Measurements from ENCODE around the gene GPR141.
A peak's percentile ranks its signal among the peaks of the same experiment; 100 is the strongest.

The GPR141 gene, protein sequence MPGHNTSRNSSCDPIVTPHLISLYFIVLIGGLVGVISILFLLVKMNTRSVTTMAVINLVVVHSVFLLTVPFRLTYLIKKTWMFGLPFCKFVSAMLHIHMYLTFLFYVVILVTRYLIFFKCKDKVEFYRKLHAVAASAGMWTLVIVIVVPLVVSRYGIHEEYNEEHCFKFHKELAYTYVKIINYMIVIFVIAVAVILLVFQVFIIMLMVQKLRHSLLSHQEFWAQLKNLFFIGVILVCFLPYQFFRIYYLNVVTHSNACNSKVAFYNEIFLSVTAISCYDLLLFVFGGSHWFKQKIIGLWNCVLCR

DNA sequence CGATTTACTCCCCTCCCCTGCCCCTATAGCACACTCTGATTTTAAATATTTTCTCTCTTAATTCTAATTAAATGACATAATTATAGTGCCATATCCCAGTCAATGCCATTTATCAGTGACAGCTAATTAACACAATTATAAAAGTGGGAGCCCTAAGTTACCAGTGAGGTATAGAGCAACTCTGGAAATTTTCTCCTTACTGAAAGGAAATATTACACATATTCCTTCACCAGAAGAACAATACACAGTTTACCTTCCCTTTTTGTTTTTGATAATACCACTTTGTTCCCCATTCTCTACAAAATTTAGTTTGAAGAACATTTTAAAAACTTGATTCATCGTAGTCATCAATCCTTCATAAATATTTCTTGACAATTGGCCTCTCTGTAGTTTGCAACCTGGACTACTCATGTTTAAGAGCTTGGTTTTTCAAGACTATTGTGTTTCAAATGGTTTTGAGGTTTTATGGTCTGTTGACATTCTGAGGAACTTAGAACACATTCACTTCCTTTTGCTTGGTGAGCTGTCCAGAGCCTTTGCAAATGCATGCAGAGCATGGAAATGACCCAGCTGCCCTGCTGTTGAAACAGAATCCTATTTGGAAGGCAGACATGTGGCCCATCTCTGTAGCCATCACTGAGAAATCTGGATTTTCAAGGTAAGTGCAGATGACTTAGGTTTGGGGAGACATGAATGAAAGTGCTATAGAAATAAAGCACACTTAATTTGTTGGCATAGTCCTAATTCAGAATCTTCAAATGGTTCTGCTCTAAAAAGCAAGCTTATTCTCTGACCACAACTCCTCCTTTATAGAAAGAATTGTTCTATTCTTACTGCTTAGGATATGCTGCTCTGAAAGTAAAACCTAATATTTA lies at the start of gene GPR141:
GPR141 (plus strand) TSS at position 521 of the 875 bp plus-strand sequence. CDS start 56,628 bp downstream, outside the sequence.
- DNase-seq = peak; percentile 59

DNA sequence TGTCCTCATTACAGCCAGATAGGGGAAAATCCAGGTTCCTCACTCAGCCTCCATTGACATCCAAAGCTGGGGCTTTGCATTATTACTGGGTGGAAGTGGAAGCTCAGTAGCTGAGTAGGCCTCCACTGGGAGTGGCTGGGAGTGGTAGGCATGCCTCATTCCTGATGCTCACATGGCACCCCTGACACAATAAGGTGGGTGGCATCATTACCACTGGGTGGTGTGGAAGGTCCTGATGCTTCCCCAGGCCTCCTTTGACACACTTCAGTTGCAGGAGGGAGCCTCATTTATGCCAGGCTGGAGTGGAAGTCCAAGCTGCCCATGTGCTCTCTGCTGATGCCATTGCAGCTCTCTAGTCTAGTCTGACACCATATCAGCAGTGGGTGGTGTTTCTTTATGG lies 48.2 kb upstream of the GPR141 start:
- no peak for DNase-seq

DNA sequence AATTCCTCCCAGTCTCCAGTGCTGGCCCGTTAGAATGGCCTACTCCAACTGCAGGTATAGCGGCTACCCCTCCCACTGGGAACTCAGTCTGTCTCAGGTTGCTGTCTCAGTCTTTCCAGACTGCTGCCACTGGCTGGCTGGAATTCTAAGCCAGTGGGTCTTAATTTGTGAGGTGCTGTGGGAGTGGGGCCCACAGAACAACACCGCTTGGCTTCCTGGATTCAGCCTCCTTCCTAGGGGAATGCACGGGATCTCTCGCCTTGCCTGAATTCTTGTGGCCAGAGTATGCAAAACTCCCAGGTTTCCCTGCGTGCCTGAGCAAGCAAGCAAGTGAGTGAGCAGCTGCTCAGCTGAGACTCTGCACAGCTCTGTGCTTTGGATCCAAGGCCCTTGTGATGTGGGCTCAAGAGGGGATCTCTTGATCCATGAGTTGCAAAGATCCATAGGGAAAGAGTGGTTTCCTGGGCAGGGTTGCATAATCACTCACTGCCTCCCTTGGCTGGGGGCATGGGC lies 41.5 kb upstream of the GPR141 start:
- no peak for DNase-seq

DNA sequence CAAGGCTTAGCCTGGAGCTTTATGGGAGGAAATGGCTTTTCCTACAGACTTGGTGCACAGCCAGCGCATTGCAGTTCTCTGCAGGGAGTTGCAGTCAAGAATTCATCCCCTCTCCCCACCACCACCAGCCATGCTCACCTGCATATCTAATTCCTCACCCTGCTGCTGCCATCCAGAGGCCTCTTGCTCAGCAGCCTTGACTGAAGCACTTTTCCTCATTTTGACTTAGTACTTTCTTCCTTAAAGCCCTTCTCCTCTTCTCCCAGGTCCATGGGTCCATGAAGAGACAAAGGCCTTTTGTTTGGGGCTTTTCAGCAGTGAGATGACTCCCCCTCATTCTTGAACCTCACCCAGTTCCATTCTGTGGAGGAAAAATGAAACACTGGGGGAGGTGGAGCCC lies 39.7 kb upstream of the GPR141 start:
- DNase-seq = peak; percentile 44

DNA sequence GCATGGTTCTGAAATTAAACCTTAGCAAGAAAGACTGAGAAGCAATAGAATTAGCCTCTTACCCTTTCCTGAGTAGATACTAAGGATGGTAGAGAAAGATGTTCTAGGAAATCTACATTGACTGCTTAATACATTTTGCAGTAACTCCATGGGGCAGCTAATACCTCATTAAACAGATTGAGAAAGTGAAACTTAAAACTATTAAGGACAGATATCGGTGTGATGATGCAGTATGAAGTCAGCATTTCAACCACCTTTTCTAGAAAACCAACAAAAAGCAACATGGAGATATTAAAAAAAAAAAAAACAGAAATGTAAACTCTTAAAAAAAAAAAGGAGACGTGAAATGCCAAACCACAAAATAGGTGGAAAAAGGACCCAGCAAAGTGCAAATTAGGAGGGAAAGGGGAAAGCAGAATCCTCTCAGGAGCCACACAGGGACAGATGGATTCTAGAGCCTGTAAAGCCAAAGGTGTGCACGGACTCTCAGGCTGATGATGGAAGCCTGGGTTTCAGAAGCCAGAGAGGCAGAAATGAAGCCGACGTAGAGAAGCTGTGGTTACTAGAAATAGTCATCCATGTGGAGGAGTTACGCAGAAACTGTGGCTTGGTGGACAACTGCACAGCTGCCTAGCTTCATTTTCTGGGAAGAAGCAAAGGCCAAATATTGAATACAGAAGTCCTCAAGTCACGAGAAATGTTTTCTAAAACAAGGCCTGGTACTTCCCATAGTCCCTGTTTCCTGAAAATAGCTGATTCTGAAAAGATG lies 38.1 kb upstream of the GPR141 start:
- DNase-seq = peak; percentile 34

DNA sequence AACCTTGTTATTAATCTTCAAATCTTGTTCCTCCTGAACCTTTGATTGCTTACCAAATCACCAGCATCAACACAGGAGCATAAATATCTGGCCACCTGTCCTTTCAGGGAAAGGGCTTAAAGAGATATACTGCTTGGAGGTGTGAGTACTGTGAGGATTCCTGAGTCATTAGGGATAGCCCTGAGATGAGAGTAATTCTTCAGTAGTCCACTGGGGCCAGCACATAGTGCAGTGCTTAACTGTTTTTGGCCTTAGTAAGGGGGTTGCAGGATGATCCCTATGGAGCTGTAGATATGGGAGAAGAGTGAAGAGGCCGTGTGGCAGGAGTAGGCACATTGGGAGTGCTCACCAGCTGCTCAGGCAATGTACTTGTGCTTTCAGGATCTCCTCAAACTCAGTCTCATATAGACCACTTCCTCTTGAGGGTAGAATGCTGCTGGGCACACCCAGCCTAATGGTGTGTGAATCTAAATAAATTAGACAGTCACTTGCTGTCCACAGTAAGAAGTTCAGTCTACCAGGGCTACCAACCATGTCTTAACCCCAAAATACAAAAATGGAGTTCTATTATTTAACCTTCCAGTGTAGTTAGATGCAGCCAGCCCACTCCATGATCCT lies 26.5 kb upstream of the GPR141 start:
- peak; percentile 25 for DNase-seq

DNA sequence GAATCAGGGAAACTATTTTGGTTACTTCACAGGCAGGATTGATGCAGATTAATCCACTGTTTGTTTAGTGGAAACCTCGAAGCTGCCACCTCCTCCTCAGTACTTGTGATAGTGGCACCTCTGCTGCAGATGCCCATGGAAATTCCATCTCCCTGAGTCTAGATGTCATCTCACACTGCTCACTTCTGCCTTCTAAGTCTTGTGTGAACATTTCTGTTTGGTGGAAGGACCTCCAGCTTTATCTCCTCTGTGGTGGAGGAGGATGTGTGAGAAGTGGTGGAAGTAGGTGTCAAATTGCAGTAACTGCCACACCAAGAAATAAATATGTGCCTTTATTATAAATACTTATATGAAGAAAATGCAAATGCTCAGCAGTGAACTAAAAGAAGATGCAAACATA lies 25.8 kb upstream of the GPR141 start:
- peak; percentile 64 for DNase-seq

DNA sequence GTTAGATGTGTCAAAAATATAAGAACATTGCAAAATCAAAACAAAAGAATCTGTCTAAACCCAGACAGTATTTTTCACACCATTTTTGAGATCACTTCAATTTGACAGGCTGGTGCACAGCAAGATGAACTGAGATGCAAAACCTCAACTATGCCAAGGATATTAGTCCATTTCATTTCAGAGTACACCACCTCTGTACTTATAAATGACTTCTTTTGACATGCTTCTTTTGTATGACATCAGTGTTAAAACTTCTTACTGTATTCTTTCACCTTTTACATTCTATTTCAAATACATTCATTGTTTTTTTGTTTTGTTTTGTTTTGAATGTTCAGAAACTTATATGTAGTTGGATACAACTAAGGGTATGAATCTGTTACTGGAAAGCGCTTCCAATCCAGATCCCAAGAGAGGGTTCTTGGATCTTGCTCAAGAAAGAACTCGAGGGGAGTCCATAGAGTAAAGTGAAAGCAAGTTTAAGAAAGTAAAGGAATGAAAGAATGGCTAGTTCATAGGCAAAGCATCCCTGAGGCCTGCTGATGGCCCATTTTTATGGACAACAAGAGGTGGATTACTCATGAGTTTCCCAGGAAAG lies 23.5 kb upstream of the GPR141 start:
- no peak for DNase-seq

DNA sequence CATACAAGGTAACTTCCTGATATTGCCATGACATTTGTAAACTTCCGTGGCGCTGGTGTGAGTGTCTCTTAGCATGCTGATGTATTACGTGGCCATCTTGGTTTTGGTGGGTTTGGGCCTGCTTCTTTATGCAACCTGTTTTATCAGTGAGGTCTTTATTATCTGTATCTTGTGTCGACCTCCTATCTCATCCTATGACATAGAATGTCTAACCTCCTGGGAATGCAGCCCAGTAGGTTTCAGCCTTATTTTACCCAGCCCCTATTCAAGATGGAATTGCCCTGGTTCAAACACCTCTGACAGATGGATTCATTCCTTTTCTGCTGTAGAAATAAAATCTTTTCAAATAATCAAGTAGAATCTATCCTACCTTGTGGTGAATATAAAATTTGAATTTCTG lies 23.0 kb upstream of the GPR141 start:
- DNase-seq = no peak

DNA sequence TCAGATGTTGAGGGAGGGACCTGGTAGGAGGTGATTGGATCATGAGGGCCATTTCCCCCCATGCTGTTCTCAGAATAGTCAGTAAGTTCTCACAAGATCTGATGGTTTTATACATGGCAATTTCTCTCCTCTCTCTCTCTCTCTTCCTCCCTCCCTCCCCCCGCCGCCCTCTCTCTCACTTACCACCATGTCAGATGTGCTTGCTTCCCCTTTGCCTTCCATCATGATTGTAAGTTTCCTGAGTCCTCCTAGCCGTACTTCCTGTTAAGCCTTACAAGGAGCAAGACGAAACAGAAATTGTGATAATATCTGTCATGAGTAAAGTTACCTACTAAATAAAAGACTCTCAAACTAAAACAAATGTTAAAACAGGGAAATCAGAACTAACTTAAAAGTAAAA lies 19.9 kb upstream of the GPR141 start:
- peak; percentile 32 for DNase-seq

DNA sequence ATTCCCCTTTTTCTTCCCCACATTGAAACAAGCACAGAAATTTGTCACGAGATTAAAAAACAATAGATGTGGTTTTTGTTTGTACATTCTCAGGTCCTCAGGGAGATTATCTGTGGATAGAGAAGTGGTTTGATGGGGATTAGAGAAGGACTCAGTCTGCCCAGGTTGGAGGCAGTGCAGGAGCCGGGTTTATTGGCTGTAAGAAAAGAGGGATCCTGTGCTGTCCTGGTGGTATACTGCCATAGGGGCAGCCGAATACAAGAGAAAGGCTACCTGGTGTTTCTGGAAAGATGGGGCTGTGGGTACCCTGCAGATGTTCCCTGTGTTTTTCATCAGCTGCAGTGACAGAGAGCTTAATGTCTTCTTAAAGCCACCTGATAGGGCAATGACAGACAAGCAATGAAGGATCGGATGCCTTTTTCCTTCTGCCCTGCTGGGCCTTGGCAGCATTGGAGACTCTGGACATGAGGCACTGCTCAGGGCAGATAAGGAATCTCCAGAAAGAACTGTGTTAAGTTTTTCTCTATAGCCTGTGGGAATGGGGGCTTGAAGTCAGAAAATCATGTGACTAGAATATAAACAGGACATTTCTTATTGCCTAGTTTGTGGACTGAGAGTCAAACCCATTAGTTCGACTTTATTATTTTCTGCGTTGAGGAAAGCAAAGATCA lies 18.1 kb upstream of the GPR141 start:
- no peak for DNase-seq

DNA sequence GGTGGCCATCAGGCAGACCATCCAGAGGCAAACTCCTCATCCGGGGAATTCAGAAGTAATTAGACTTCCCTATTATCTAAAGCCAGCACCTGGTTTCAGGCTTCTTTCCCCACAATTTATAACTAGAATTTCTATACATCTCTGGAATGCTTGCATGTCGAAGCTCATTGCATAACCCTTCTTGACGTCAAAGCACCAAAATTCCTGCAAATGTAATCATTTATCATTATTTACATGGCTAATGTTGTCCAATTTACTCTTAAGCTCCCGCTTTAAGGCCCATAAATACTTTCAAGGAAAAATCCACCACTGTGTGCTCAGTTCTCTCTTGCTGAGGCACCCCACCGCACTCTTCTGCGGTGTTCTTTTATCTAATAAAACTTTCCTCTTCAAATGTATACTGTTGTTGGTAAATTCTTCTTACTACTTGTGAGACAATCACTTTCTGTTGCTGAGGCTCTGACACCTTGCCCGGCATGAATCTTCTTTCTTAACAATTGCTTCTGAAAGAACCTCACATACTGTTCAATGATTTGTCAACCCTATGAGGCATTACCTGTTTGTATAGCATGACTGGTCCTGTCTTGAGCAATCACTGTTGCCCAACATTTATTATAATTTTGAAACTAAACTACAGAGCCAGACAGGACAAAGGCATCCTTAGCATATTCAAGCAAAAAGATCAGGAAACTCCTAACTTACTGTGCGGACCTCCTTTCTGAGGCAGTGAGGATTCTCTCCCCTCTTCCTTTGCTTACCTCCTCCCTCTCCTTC lies 17.4 kb upstream of the GPR141 start:
- DNase-seq = peak; percentile 1

DNA sequence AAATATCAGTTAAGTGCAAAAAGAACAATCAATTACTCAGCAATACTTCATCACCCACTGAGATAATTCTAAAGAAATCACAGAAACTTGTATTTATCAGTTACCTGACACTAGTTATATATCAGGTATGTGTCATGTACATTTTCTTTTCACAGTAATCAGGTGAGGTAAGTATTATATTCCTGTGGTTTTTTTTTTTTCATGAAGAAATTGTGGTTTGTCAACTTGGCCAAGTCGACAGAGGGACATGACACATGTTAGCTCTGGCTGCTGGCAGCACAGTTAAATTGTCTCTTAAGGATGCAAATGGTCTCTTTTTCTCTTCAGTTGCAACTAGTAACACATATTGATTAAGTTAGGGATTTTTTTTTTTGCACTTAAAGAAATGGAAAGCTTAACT lies 13.7 kb upstream of the GPR141 start:
- DNase-seq = no peak

DNA sequence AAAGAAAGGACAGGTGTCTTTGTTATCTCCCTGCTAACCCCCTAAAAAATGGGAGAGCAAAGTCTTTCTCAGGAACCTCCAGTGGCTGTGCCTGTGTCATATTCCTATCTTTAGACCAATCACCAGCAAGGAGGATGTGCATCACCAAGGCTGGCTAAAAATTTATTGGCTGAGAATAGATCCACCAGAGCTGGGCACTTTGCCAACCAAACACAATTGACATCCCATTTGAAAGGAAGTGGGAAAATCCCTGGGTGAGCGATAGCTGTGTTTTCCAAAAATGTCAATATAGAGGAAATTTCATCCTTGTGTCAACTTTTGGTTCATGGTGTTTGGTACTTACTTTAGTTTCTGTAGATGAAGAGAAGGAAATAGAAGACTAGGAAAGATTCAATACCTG lies 13.1 kb upstream of the GPR141 start:
- no peak for DNase-seq

DNA sequence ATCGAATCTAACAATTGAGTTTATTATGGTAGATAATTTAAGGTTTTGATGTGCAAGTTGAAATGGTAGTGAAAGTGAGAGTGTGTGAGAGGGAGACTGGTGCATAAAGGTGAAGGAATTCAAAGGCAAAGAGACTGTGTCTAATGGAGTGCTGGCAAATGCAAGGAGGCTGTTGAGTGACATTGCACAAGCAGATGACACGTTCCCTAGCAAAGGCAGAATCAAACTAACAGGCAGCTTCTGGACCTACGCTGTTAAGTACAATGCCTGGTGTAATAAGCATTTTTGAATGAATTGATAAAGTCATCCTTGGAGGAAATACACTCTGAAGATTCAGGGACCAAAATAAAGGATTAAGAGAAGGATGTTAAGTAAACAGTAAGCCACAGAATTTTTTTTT lies 11.7 kb upstream of the GPR141 start:
- no peak for DNase-seq

DNA sequence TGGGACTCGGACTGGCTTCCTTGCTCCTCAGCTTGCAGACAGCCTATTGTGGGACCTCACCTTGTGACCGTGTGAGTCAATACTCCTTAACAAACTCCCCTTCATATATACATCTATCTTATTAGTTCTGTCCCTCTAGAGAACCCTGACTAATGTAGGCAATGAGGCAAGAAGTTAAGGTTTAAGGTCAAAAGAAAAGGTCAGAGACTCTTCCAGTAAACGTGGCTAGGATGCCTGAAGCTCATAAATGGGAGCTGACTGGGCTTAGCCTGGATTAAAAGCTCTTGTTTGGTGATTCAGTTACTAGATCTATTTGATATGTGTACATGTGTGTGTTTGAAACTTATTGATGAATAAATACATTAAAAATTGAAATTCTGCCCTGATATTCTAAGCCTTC lies 10.6 kb upstream of the GPR141 start:
- DNase-seq = no peak

DNA sequence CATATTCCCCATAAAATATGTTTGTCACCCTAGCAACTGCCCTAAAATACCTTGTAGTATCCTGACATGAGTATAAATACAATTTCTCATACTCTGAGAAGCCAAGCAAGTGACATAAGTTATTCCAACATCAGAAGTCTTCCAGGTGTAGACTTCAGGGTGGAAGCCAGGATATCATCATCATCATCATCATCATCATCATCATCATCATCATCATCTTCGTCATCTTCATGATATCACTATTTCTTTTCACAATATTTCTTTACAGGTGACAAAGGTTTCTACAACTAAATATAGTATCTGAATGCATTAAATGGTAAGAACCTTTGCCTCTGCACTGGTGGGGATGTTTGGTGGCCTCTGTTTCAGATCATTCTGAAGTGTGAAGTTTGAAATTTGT lies 10.0 kb upstream of the GPR141 start:
- DNase-seq = no peak

DNA sequence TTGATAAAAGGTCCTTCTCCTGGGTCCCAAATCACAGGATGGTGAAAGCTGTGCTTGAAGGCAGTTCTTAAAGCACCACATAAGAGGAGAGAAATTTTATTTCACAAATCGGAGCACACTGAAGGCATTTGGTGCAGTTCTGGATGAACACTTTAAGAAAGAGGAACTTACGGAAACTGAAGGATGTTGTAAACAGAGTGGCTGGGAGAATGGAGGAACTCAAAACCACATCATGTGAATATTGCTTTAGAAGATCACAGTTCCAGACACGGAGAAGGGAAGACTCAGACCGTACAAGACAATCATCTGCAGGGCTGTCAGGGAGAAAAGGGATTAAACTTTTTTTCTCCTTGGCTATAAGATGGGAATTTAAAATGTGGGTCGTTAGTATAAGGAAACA lies 9.0 kb upstream of the GPR141 start:
- DNase-seq = peak; percentile 77

DNA sequence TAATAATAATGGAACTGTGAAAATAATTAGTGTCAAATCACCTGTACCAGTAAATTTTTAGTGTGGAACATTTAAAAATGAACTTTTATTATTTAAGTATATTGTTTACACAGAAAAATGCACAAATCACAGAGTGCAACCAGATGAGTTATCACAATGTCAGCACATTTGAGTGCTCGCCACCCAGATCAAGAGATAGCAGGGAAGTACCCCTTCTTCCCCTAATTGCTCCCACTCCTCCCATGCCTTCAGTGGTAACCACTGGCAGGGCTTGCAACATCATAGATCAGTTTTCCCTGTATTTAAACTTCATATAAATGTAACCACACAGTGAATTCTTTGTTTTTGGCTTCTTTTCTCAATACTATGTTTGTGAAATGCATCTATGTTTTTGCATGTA lies 7.8 kb upstream of the GPR141 start:
- no peak for DNase-seq

DNA sequence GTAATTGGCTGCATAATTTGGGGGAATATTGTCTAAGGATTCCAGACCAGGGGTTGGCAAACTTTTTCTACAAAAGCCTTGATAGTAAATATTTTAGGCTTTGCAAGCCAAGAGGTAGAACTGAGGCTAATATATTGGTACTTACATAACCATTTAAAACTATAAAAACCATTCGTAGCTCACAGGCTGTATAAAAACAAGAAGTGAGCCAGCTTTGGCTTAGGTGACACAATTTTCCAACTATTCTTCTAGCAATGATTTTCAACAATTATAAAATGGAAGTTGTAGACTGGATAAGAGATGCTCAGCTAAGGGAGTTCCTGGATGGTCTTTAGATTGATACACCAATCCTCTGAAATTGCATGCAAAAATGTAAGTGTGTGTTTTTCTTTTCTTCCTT lies 1.4 kb downstream of the GPR141 start:
- DNase-seq = no peak
